ENCODE measurements around the gene IDI1.

Gene IDI1

DNA sequence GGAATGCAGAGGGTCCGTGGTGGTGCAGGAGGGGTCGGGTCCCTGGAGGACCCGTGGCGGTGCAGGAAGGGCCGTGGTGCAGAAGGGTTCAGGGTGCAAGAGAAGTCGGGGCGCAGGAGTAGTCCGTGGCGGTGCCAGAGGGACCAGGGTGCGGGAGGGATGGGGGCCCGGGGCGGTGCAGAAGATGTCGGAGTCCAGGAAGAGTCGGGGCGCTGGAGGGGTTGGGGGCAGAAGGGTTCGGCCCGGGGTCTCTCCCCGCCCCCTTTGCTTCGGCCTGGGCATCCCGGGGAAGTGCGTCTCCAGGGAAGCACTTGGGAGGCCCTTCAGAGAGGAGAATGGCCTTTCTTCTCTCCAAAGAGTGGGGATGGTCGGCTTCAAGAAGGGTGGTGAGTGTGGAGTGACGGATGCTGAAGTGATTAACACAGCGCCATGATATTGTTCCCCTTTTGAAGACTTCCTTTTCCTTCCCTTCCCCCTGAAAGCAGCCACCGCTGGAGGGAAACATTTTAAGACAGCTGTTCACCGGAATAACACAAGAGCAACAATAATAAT is 8.3 kb upstream of the IDI1 start:
- H3K79me2 ChIP-seq (ENCODE audit: insufficient read depth, low read length): peaks cover 93% of the 10 kb centered on the region
- TF ChIP-seq EZH2phosphoT487 (conservative IDR thresholded peaks at IDR 0.05; ENCODE audit: low read length): no peak
- TF ChIP-seq, protein P1, sequence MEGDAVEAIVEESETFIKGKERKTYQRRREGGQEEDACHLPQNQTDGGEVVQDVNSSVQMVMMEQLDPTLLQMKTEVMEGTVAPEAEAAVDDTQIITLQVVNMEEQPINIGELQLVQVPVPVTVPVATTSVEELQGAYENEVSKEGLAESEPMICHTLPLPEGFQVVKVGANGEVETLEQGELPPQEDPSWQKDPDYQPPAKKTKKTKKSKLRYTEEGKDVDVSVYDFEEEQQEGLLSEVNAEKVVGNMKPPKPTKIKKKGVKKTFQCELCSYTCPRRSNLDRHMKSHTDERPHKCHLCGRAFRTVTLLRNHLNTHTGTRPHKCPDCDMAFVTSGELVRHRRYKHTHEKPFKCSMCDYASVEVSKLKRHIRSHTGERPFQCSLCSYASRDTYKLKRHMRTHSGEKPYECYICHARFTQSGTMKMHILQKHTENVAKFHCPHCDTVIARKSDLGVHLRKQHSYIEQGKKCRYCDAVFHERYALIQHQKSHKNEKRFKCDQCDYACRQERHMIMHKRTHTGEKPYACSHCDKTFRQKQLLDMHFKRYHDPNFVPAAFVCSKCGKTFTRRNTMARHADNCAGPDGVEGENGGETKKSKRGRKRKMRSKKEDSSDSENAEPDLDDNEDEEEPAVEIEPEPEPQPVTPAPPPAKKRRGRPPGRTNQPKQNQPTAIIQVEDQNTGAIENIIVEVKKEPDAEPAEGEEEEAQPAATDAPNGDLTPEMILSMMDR (IDR thresholded peaks at IDR 0.05; ENCODE audit: insufficient read depth, low read length, poor library complexity, severe bottlenecking): no peak
- no peaks in the 10 kb centered on the region for H3K9me3 ChIP-seq (ENCODE audit: insufficient read depth, low read length)
- peaks cover 7% of the 10 kb centered on the region for H3F3A ChIP-seq (ENCODE audit: insufficient read depth)
- peak overlapping the region; percentile 86 for H3K9ac ChIP-seq (ENCODE audit: low read length)
- peak overlapping the region; percentile 82 for H3K4me3 ChIP-seq (ENCODE audit: insufficient read depth, low read length, poor library complexity, severe bottlenecking)
- peak overlapping the region; percentile 10 for H3K27ac ChIP-seq (ENCODE audit: low read depth, low read length)
- peak overlapping the region; percentile 74 for H2AFZ ChIP-seq (ENCODE audit: low read depth, low read length, severe bottlenecking)
- peak overlapping the region; percentile 69 for H3K4me2 ChIP-seq (ENCODE audit: low read depth, low read length, poor library complexity, severe bottlenecking)
- no peaks in the 10 kb centered on the region for H3K9me2 ChIP-seq (replicated peaks; ENCODE audit: insufficient read depth, low read length)
- peaks cover 12% of the 10 kb centered on the region; the same call in 1 of the 2 replicates for H3K36me3 ChIP-seq (ENCODE audit: low read length)
- no peaks in the 10 kb centered on the region for H3K27me3 ChIP-seq (ENCODE audit: low read length)
- peaks cover 15% of the 10 kb centered on the region; the same call in 1 of the 2 replicates for H4K20me1 ChIP-seq (ENCODE audit: low read depth, low read length)

DNA sequence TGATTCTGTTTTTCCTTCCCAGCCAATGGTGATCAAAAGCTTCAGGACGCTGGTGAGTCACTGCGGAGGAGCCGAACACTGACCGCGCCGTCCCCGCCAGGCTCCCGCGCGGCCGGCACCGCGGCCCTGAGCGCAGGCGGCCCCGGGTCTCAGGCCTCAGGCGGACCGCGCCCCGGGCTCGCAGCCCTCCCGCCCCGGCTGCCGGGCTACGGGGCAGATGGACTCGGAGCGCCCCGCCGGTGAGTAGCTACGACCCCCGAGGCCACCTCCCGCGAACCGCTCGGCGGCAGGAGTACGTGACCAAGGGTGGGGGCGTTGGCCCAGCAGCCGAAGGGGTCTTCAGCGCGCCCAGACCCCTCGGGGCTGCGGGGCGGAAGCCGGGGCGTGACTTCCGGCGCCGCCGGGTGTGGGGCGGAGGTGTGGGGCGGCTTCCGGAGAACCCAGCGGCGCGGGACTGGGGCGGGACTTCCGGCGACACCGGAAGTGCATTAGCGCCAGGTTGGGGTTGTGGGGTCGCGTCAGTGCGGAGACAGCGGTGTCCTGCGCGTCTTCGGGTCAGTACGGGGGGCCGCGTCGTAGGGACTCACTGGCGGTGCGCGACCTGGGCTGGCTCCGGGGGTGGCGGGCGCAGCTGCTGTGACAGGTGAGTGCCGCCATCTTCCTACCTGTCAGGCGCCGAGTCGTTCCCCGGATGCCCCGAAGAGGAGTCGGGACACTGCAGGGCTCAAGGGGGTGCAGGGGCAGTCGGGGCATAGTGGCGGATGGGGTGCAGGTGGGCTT is 7.6 kb upstream of the IDI1 start, which contains the start of gene WDR37:
TSS of gene WDR37 (plus strand) at position 60 of the 780 bp plus-strand sequence. CDS start 15,771 bp downstream, outside the sequence.
- H3K27me3 ChIP-seq (ENCODE audit: low read length): no peaks in the 10 kb centered on the region
- H3K27ac ChIP-seq (ENCODE audit: low read depth, low read length): peak within 1 kb of the TSS; percentile 84
- H3K4me2 ChIP-seq (ENCODE audit: low read depth, low read length, poor library complexity, severe bottlenecking): peak within 1 kb of the TSS; percentile 98
- peaks cover 93% of the 10 kb centered on the region for H3K79me2 ChIP-seq (ENCODE audit: insufficient read depth, low read length)
- H3K9me3 ChIP-seq (ENCODE audit: insufficient read depth, low read length): no peaks in the 10 kb centered on the region
- peaks cover 7% of the 10 kb centered on the region for H3F3A ChIP-seq (ENCODE audit: insufficient read depth)
- peaks cover 13% of the 10 kb centered on the region; the same call in 1 of the 2 replicates for H4K20me1 ChIP-seq (ENCODE audit: low read depth, low read length)
- H3K36me3 ChIP-seq (ENCODE audit: low read length): peaks cover 13% of the 10 kb centered on the region; the same call in 1 of the 2 replicates
- H3K9ac ChIP-seq (ENCODE audit: low read length): peak within 1 kb of the TSS; percentile 86
- peak within 1 kb of the TSS; percentile 82 for H3K4me3 ChIP-seq (ENCODE audit: insufficient read depth, low read length, poor library complexity, severe bottlenecking)
- no peak for TF ChIP-seq EZH2phosphoT487 (conservative IDR thresholded peaks at IDR 0.05; ENCODE audit: low read length)
- TF ChIP-seq, protein P1 (IDR thresholded peaks at IDR 0.05; ENCODE audit: insufficient read depth, low read length, poor library complexity, severe bottlenecking): no peak
- no peaks in the 10 kb centered on the region for H3K9me2 ChIP-seq (replicated peaks; ENCODE audit: insufficient read depth, low read length)
- H2AFZ ChIP-seq (ENCODE audit: low read depth, low read length, severe bottlenecking): peak within 1 kb of the TSS; percentile 74

DNA sequence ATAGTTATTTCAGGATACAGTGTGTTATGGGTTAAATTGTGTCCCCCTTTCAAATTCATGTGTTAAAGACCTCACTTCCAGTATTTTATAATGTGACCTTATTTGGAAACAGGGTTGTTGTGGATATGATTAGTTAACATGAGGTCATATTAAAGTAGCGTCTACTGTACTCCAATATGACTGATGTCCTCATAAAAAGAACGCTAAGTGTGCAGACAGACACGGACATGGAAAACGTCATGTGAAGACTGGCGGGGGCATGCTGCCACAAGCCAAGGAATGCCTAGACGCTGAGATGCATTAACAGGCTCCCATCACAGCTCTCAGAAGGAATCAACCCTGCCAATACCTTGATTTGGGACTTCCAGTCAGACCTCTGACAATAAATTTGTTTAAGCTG is 5.8 kb upstream of the IDI1 start:
- no peaks in the 10 kb centered on the region for H3K27me3 ChIP-seq (ENCODE audit: low read length)
- H3K9ac ChIP-seq (ENCODE audit: low read length): peak overlapping the region; percentile 86
- H3K4me3 ChIP-seq (ENCODE audit: insufficient read depth, low read length, poor library complexity, severe bottlenecking): peak overlapping the region; percentile 82
- peaks cover 26% of the 10 kb centered on the region; the same call in 1 of the 2 replicates for H3K36me3 ChIP-seq (ENCODE audit: low read length)
- H4K20me1 ChIP-seq (ENCODE audit: low read depth, low read length): peaks cover 16% of the 10 kb centered on the region
- no peak for TF ChIP-seq EZH2phosphoT487 (conservative IDR thresholded peaks at IDR 0.05; ENCODE audit: low read length)
- TF ChIP-seq, protein P1 (IDR thresholded peaks at IDR 0.05; ENCODE audit: insufficient read depth, low read length, poor library complexity, severe bottlenecking): no peak
- H3K27ac ChIP-seq (ENCODE audit: low read depth, low read length): peak overlapping the region; percentile 84; the same call in 1 of the 2 replicates
- H3K79me2 ChIP-seq (ENCODE audit: insufficient read depth, low read length): peaks cover 93% of the 10 kb centered on the region
- peak overlapping the region; percentile 98 for H3K4me2 ChIP-seq (ENCODE audit: low read depth, low read length, poor library complexity, severe bottlenecking)
- H3K9me3 ChIP-seq (ENCODE audit: insufficient read depth, low read length): no peaks in the 10 kb centered on the region
- H3F3A ChIP-seq (ENCODE audit: insufficient read depth): peaks cover 23% of the 10 kb centered on the region
- no peak overlapping the region for H2AFZ ChIP-seq (ENCODE audit: low read depth, low read length, severe bottlenecking)
- no peaks in the 10 kb centered on the region for H3K9me2 ChIP-seq (replicated peaks; ENCODE audit: insufficient read depth, low read length)

Measured in SU-DHL-6 (cell line).